Liver (tissue), 9 donors: Measurements from ENCODE around the gene MSMB. TPM values are rescaled to one million over a fixed set of nuclear protein-coding genes. Genes with fewer than 3 reads are reported as not detected.

Experiments used
- DNase-seq: peaks from one replicate; pipeline ENCODE4 v3.0.0-alpha.2; 2017; ENCODE audit warnings: low spot score
- H3K27ac ChIP-seq, 2 donors: one replicate each; pipeline ENCODE4 v1.7.0; 2013; ENCODE audit warnings: inconsistent platforms in 2 of 2, low read length in 2 of 2, control low read depth in 1 of 2, low read depth in 1 of 2, mild to moderate bottlenecking in 1 of 2
- H3K27me3 ChIP-seq, 4 donors: one replicate each; pipeline versions ENCODE4 v1.6.1 to v1.7.0; 2013; ENCODE audit warnings: low read length in 3 of 4, inconsistent platforms in 1 of 4, mild to moderate bottlenecking in 1 of 4, moderate library complexity in 1 of 4; ENCODE audit not compliant: control insufficient read depth in 4 of 4, insufficient read depth in 4 of 4
- H3K36me3 ChIP-seq, 4 donors: one replicate each; pipeline versions ENCODE4 v1.6.1 to v1.7.0; 2013; ENCODE audit warnings: low read length in 3 of 4, mild to moderate bottlenecking in 3 of 4, low read depth in 1 of 4, moderate library complexity in 1 of 4; ENCODE audit not compliant: control insufficient read depth in 4 of 4, insufficient read depth in 3 of 4
- H3K4me1 ChIP-seq, 4 donors: one replicate each; pipeline versions ENCODE4 v1.6.1 to v1.7.0; 2013; ENCODE audit warnings: low read length in 3 of 4, mild to moderate bottlenecking in 3 of 4, moderate library complexity in 1 of 4; ENCODE audit not compliant: control insufficient read depth in 4 of 4, insufficient read depth in 4 of 4
- H3K4me3 ChIP-seq, 3 donors: one replicate each; pipeline versions ENCODE4 v1.6.1 to v1.7.0; 2013; ENCODE audit warnings: low read length in 3 of 3, control low read depth in 1 of 3, low read depth in 1 of 3, mild to moderate bottlenecking in 1 of 3
- H3K9ac ChIP-seq, 2 donors: one replicate each; pipeline ENCODE4 v1.7.0; 2013; ENCODE audit warnings: low read length in 2 of 2, mild to moderate bottlenecking in 2 of 2, moderate library complexity in 2 of 2, control low read depth in 1 of 2, low read depth in 1 of 2
- H3K9me3 ChIP-seq, 4 donors: one replicate each; pipeline versions ENCODE4 v1.6.1 to v1.7.0; 2013; ENCODE audit warnings: low read length in 3 of 4; ENCODE audit not compliant: control insufficient read depth in 4 of 4
- CTCF ChIP-seq: fragments of 150-350 bp; IDR thresholded peaks from 2 replicates; pipeline ENCODE4 v1.5.1; 2017; ENCODE audit warnings: improper control_type of control experiment, low read depth, low read length; ENCODE audit not compliant: missing input control
- FOXA2 ChIP-seq: IDR thresholded peaks from 2 replicates; pipeline ENCODE4 v1.6.1; 2016; ENCODE audit warnings: antibody characterized with exemption
- GABPA ChIP-seq, 2 donors: IDR thresholded peaks in 1 of 2; conservative IDR thresholded peaks in 1 of 2; 2 replicates each; pipeline ENCODE4 v1.6.1; 2016; ENCODE audit warnings: antibody characterized with exemption in 2 of 2, mild to moderate bottlenecking in 1 of 2, moderate library complexity in 1 of 2
- JUND ChIP-seq, 2 donors: IDR thresholded peaks; 2 replicates each; pipeline ENCODE4 v1.6.1; 2016; ENCODE audit warnings: antibody characterized with exemption in 2 of 2
- MAX ChIP-seq: IDR thresholded peaks from 2 replicates; pipeline ENCODE4 v1.6.1; 2016; ENCODE audit warnings: antibody characterized with exemption
- NR2F2 ChIP-seq: IDR thresholded peaks from 2 replicates; pipeline ENCODE4 v1.6.1; 2016; ENCODE audit warnings: antibody characterized with exemption
- SP1 ChIP-seq: IDR thresholded peaks from 2 replicates; pipeline ENCODE4 v1.6.1; 2018; ENCODE audit warnings: antibody characterized with exemption, mild to moderate bottlenecking
- TAF1 ChIP-seq: conservative IDR thresholded peaks from 2 replicates; pipeline ENCODE4 v1.6.1; 2016; ENCODE audit warnings: antibody characterized with exemption, mild to moderate bottlenecking
- YY1 ChIP-seq: IDR thresholded peaks from 2 replicates; pipeline ENCODE4 v1.6.1; 2016; ENCODE audit warnings: antibody characterized with exemption, mild to moderate bottlenecking
- ZBTB33 ChIP-seq: IDR thresholded peaks from 2 replicates; pipeline ENCODE4 v1.6.1; 2016; ENCODE audit warnings: antibody characterized with exemption
- WGBS: extraction: QIAGEN DNeasy Blood & Tissue Kit; methylation state at CpG from one replicate; pipeline ENCODE4 v1.1.7; 2013; 5-methylcytosine and 5-hydroxymethylcytosine counted together
- polyA plus RNA-seq, 2 donors: library from polyadenylated mRNA; stranded (reverse) in 1 of 2; unstranded in 1 of 2; fragments of 200-250 nt in 1 of 2; fragments of >200 nt in 1 of 2; fragmentation: Nextera tagmentation in 1 of 2; extraction: Ambion mirVana in 1 of 2; gene quantifications; one replicate each; pipeline versions ENCODE4 v1.2.1 to v1.2.3, GENCODE V29; 2013 to 2015
- total RNA-seq, 2 donors: library from RNA; depleted of rRNA; stranded (reverse); fragments of >200 nt; gene quantifications; one replicate each; pipeline ENCODE4 v1.2.3, GENCODE V29; 2014
- donor health status: healthy.
- donor health status: healthy.
- donor health status: healthy.
- donor health status: healthy.
- donor health status: healthy.

Gene MSMB
- total and polyA plus RNA-seq, 4 donors: not detected

GRCh38 chr10:46012746-46013145 lies 33.3 kb downstream of the MSMB start (continued):
- TF ChIP-seq ZBTB33: no peak

- TF ChIP-seq JUND (IDR thresholded peaks at IDR 0.05) (no peak), YY1 (no peak), NR2F2 (no peak), CTCF (no peak)
- no peak for DNase-seq
- H3K9me3 ChIP-seq: no peaks in the 10 kb centered on the region
- H3K27ac ChIP-seq: no peak overlapping the region
- H3K27me3 ChIP-seq: no peaks in the 10 kb centered on the region
- H3K4me3 ChIP-seq: no peak overlapping the region
- WGBS: 77% methylated on average over 3 of the region's 3 CpGs
- H3K9ac ChIP-seq: no peak overlapping the region
- H3K4me1 ChIP-seq: peaks cover 5 to 11% (median 7%) of the 10 kb centered on the region in 4 donors
- H3K36me3 ChIP-seq: peaks cover 14 to 64% (median 59%) of the 10 kb centered on the region in 4 donors
Observed at GRCh38 chr10:46006219-46006618, 39.9 kb downstream of the MSMB start.

- Histone ChIP-seq H3K36me3 (peaks cover 7 to 60% (median 55%) of the 10 kb centered on the region in 4 donors), H3K9ac (no peak overlapping the region), H3K4me3 (no peak overlapping the region), H3K27me3 (no peaks in the 10 kb centered on the region), H3K9me3 (no peaks in the 10 kb centered on the region), H3K4me1 (peaks cover 5 to 11% (median 7%) of the 10 kb centered on the region in 4 donors), H3K27ac (no peak overlapping the region)
- TF ChIP-seq JUND (IDR thresholded peaks at IDR 0.05) (no peak), CTCF (no peak), MAX (no peak), GABPA (IDR thresholded peaks at IDR 0.05 in 1 of 2, conservative IDR thresholded peaks at IDR 0.05 in 1 of 2) (no peak), TAF1 (no peak), FOXA2 (no peak), SP1 (no peak)
- WGBS: 83% methylated on average over 4 of the region's 4 CpGs
- DNase-seq: no peak
Observed at GRCh38 chr10:46005383-46005782, 40.7 kb downstream of the MSMB start.
